ENCODE data around the gene MGAT4A.

DNA sequence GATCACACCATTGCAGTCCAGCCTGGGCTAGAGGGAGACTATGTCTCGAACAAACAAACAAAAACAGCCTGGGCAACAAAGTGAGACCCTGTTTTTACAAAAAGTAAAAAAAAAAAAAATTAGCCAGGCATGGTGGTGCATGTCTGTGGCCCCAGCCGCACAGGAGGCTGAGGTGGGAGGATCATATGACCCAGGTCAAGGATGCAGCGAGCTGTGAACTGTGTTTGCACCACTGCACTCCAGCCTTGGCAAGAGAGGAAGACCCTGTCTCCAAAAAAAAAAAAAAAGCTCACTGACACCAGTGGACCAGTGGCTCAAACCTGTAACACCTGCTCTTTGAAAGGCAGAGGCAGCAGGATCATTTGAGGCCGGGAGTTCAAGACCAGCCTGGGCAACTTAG lies 82.5 kb downstream of the MGAT4A start:
- TF ChIP-seq POLR2A (IDR thresholded peaks at IDR 0.05): no peak
- TF ChIP-seq CTCF (IDR thresholded peaks at IDR 0.05): no peak

All from testis (tissue), 2 donors.